Liver (tissue), 9 donors: ENCODE measurements around the gene RELCH. TPM values are rescaled to one million over a fixed set of nuclear protein-coding genes. Genes with fewer than 3 reads are reported as not detected.

Experiments
- DNase-seq: peaks from one replicate; pipeline ENCODE4 v3.0.0-alpha.2; 2017; ENCODE audit warnings: low spot score
- H3K27ac ChIP-seq, 2 donors: one replicate each; pipeline ENCODE4 v1.7.0; 2013; ENCODE audit warnings: inconsistent platforms in 2 of 2, low read length in 2 of 2, control low read depth in 1 of 2, low read depth in 1 of 2, mild to moderate bottlenecking in 1 of 2
- H3K27me3 ChIP-seq, 4 donors: one replicate each; pipeline versions ENCODE4 v1.6.1 to v1.7.0; 2013; ENCODE audit warnings: low read length in 3 of 4, inconsistent platforms in 1 of 4, mild to moderate bottlenecking in 1 of 4, moderate library complexity in 1 of 4; ENCODE audit not compliant: control insufficient read depth in 4 of 4, insufficient read depth in 4 of 4
- H3K36me3 ChIP-seq, 4 donors: one replicate each; pipeline versions ENCODE4 v1.6.1 to v1.7.0; 2013; ENCODE audit warnings: low read length in 3 of 4, mild to moderate bottlenecking in 3 of 4, low read depth in 1 of 4, moderate library complexity in 1 of 4; ENCODE audit not compliant: control insufficient read depth in 4 of 4, insufficient read depth in 3 of 4
- H3K4me1 ChIP-seq, 4 donors: one replicate each; pipeline versions ENCODE4 v1.6.1 to v1.7.0; 2013; ENCODE audit warnings: low read length in 3 of 4, mild to moderate bottlenecking in 3 of 4, moderate library complexity in 1 of 4; ENCODE audit not compliant: control insufficient read depth in 4 of 4, insufficient read depth in 4 of 4
- H3K4me3 ChIP-seq, 3 donors: one replicate each; pipeline versions ENCODE4 v1.6.1 to v1.7.0; 2013; ENCODE audit warnings: low read length in 3 of 3, control low read depth in 1 of 3, low read depth in 1 of 3, mild to moderate bottlenecking in 1 of 3
- H3K9ac ChIP-seq, 2 donors: one replicate each; pipeline ENCODE4 v1.7.0; 2013; ENCODE audit warnings: low read length in 2 of 2, mild to moderate bottlenecking in 2 of 2, moderate library complexity in 2 of 2, control low read depth in 1 of 2, low read depth in 1 of 2
- H3K9me3 ChIP-seq, 4 donors: one replicate each; pipeline versions ENCODE4 v1.6.1 to v1.7.0; 2013; ENCODE audit warnings: low read length in 3 of 4; ENCODE audit not compliant: control insufficient read depth in 4 of 4
- CTCF ChIP-seq: fragments of 150-350 bp; IDR thresholded peaks from 2 replicates; pipeline ENCODE4 v1.5.1; 2017; ENCODE audit warnings: improper control_type of control experiment, low read depth, low read length; ENCODE audit not compliant: missing input control
- EGR1 ChIP-seq, 2 donors: IDR thresholded peaks; 2 replicates each; pipeline ENCODE4 v1.6.1; 2016 to 2018; ENCODE audit warnings: antibody characterized with exemption in 2 of 2, low read depth in 2 of 2
- FOXA1 ChIP-seq: IDR thresholded peaks from 2 replicates; pipeline ENCODE4 v1.6.1; 2016; ENCODE audit warnings: antibody characterized with exemption
- FOXA2 ChIP-seq: IDR thresholded peaks from 2 replicates; pipeline ENCODE4 v1.6.1; 2016; ENCODE audit warnings: antibody characterized with exemption
- GABPA ChIP-seq, 2 donors: IDR thresholded peaks in 1 of 2; conservative IDR thresholded peaks in 1 of 2; 2 replicates each; pipeline ENCODE4 v1.6.1; 2016; ENCODE audit warnings: antibody characterized with exemption in 2 of 2, mild to moderate bottlenecking in 1 of 2, moderate library complexity in 1 of 2
- HNF4A ChIP-seq, 2 donors: conservative IDR thresholded peaks; 2 replicates each; pipeline ENCODE4 v1.6.1; 2016; ENCODE audit warnings: antibody characterized with exemption in 2 of 2, mild to moderate bottlenecking in 2 of 2
- HNF4G ChIP-seq: IDR thresholded peaks from 2 replicates; pipeline ENCODE4 v1.6.1; 2016; ENCODE audit warnings: antibody characterized with exemption
- JUND ChIP-seq, 2 donors: IDR thresholded peaks; 2 replicates each; pipeline ENCODE4 v1.6.1; 2016; ENCODE audit warnings: antibody characterized with exemption in 2 of 2
- NR2F2 ChIP-seq: IDR thresholded peaks from 2 replicates; pipeline ENCODE4 v1.6.1; 2016; ENCODE audit warnings: antibody characterized with exemption
- RAD21 ChIP-seq, 2 donors: IDR thresholded peaks; 2 replicates each; pipeline ENCODE4 v1.6.1; 2016; ENCODE audit warnings: antibody characterized with exemption in 2 of 2, mild to moderate bottlenecking in 2 of 2
- REST ChIP-seq: IDR thresholded peaks from 2 replicates; pipeline ENCODE4 v1.6.1; 2016; ENCODE audit warnings: antibody characterized with exemption, mild to moderate bottlenecking
- RXRA ChIP-seq, 2 donors: IDR thresholded peaks; 2 replicates each; pipeline ENCODE4 v1.6.1; 2017 to 2018; ENCODE audit warnings: antibody characterized with exemption in 2 of 2, mild to moderate bottlenecking in 1 of 2
- SP1 ChIP-seq: IDR thresholded peaks from 2 replicates; pipeline ENCODE4 v1.6.1; 2018; ENCODE audit warnings: antibody characterized with exemption, mild to moderate bottlenecking
- TAF1 ChIP-seq: conservative IDR thresholded peaks from 2 replicates; pipeline ENCODE4 v1.6.1; 2016; ENCODE audit warnings: antibody characterized with exemption, mild to moderate bottlenecking
- YY1 ChIP-seq: IDR thresholded peaks from 2 replicates; pipeline ENCODE4 v1.6.1; 2016; ENCODE audit warnings: antibody characterized with exemption, mild to moderate bottlenecking
- WGBS: extraction: QIAGEN DNeasy Blood & Tissue Kit; methylation state at CpG from one replicate; pipeline ENCODE4 v1.1.7; 2013; 5-methylcytosine and 5-hydroxymethylcytosine counted together
- polyA plus RNA-seq, 2 donors: library from polyadenylated mRNA; stranded (reverse) in 1 of 2; unstranded in 1 of 2; fragments of 200-250 nt in 1 of 2; fragments of >200 nt in 1 of 2; fragmentation: Nextera tagmentation in 1 of 2; extraction: Ambion mirVana in 1 of 2; gene quantifications; one replicate each; pipeline versions ENCODE4 v1.2.1 to v1.2.3, GENCODE V29; 2013 to 2015
- total RNA-seq, 2 donors: library from RNA; depleted of rRNA; stranded (reverse); fragments of >200 nt; gene quantifications; one replicate each; pipeline ENCODE4 v1.2.3, GENCODE V29; 2014
- TF ChIP-seq, protein P1 (sequence below): IDR thresholded peaks from 2 replicates; pipeline ENCODE4 v1.6.1; 2016; ENCODE audit warnings: antibody characterized with exemption
- TF ChIP-seq, protein P2 (sequence below): IDR thresholded peaks from 2 replicates; pipeline ENCODE4 v1.6.1; 2016; ENCODE audit warnings: antibody characterized with exemption
- TF ChIP-seq, protein P3 (sequence below): IDR thresholded peaks from 2 replicates; pipeline ENCODE4 v1.6.1; 2016; ENCODE audit warnings: antibody characterized with exemption
- donor health status: healthy.
- donor health status: healthy.
- donor health status: healthy.
- donor health status: healthy.
- donor health status: healthy.

Gene RELCH
- total and polyA plus RNA-seq, 4 donors = 4.3 to 21.7 (median 11.0) TPM

DNA sequence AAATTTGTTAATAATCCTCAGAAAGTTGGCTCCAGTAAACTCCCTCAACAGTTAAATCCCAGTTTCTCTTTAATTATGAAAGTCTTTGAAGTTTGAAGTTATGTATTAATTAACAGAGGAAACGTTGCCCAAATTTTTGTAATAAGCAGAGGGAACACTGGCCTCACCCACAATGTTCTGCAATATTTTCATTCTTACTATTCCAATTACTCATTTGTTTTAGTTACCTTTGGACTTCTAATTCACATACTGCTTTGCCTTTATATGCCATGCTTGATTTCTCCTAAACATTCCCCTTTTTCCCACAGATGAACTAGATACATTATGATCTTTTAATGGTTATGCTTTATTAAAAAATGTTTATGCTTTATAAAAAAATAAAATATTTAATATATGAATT is 61.3 kb downstream of the RELCH start:
- peaks cover 0 to 8% (median 1%) of the 10 kb centered on the region in 4 donors for H3K36me3 ChIP-seq
- WGBS = 10% methylated on average over 1 of the region's 1 CpG

DNA sequence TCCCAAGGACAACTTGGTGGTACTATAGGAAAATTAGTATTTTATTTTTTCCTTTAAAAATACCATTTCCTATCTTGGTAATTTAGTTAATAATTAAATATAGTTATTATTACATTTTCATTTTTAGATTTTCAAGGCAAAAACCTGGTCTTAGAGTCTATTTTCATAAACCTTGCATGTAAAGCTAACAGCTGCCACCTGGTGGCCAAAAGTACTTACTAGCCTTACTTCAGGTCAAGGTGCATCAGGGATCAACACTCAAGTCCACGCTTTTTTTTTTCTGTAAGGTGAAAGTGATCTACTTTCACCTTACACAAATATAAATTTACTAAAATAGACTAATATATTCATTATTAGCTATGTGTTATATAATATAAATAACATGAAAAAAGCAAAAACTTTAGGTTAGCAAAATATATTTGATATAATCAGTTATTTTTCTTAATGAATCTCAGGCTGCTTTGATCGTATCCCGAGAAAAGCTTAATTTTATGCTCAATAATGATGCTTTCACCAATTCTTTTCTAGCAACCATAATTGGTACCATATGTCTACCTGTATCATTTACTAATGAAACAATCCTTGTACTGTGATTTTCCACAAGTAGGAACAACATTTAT is 62.5 kb downstream of the RELCH start:
- Histone ChIP-seq H3K9ac (no peak overlapping the region), H3K27ac (no peak overlapping the region), H3K9me3 (no peaks in the 10 kb centered on the region), H3K36me3 (peaks cover 0 to 5% (median 1%) of the 10 kb centered on the region in 4 donors), H3K27me3 (no peaks in the 10 kb centered on the region), H3K4me1 (peaks cover 0 to 14% (median 8%) of the 10 kb centered on the region in 4 donors), H3K4me3 (no peak overlapping the region)
- peak; percentile 71 for DNase-seq
- 65% methylated on average over 3 of the region's 3 CpGs for WGBS
- TF ChIP-seq, protein P1, sequence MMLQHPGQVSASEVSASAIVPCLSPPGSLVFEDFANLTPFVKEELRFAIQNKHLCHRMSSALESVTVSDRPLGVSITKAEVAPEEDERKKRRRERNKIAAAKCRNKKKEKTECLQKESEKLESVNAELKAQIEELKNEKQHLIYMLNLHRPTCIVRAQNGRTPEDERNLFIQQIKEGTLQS = no peak
- no peak for TF ChIP-seq REST
- TF ChIP-seq, protein P2, sequence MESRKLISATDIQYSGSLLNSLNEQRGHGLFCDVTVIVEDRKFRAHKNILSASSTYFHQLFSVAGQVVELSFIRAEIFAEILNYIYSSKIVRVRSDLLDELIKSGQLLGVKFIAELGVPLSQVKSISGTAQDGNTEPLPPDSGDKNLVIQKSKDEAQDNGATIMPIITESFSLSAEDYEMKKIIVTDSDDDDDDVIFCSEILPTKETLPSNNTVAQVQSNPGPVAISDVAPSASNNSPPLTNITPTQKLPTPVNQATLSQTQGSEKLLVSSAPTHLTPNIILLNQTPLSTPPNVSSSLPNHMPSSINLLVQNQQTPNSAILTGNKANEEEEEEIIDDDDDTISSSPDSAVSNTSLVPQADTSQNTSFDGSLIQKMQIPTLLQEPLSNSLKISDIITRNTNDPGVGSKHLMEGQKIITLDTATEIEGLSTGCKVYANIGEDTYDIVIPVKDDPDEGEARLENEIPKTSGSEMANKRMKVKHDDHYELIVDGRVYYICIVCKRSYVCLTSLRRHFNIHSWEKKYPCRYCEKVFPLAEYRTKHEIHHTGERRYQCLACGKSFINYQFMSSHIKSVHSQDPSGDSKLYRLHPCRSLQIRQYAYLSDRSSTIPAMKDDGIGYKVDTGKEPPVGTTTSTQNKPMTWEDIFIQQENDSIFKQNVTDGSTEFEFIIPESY = no peak
- TF ChIP-seq RAD21 (IDR thresholded peaks at IDR 0.05) = peak; percentile 83 to 86
- no peak for TF ChIP-seq TAF1
- no peak for TF ChIP-seq FOXA1
- TF ChIP-seq RXRA (IDR thresholded peaks at IDR 0.05) = no peak
- TF ChIP-seq FOXA2 = no peak
- TF ChIP-seq HNF4G = peak; percentile 52
- TF ChIP-seq EGR1 (IDR thresholded peaks at IDR 0.05; ENCODE audit: low read depth in 2 of 2) = no peak
- TF ChIP-seq NR2F2 = peak; percentile 30
- TF ChIP-seq HNF4A (conservative IDR thresholded peaks at IDR 0.05) = peak; percentile 50 to 75

More for the DNA sequence above, 61.3 kb downstream of the RELCH start:
- Histone ChIP-seq H3K4me3 (no peak overlapping the region), H3K9me3 (no peaks in the 10 kb centered on the region), H3K27me3 (no peaks in the 10 kb centered on the region), H3K4me1 (peaks cover 0 to 14% (median 8%) of the 10 kb centered on the region in 4 donors), H3K9ac (no peak overlapping the region), H3K27ac (no peak overlapping the region)
- DNase-seq = no peak
- TF ChIP-seq HNF4G (no peak), NR2F2 (no peak), JUND (IDR thresholded peaks at IDR 0.05) (no peak), CTCF (no peak), SP1 (no peak), FOXA2 (no peak), YY1 (no peak), FOXA1 (no peak), RAD21 (IDR thresholded peaks at IDR 0.05) (no peak), GABPA (IDR thresholded peaks at IDR 0.05 in 1 of 2, conservative IDR thresholded peaks at IDR 0.05 in 1 of 2) (no peak), TAF1 (no peak), RXRA (IDR thresholded peaks at IDR 0.05) (no peak), EGR1 (IDR thresholded peaks at IDR 0.05; ENCODE audit: low read depth in 2 of 2) (no peak)
- TF ChIP-seq, protein P1 = no peak
- TF ChIP-seq, protein P2 = no peak
- TF ChIP-seq, protein P3, sequence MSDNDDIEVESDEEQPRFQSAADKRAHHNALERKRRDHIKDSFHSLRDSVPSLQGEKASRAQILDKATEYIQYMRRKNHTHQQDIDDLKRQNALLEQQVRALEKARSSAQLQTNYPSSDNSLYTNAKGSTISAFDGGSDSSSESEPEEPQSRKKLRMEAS = no peak
